Fibroblast of lung (primary cell): ENCODE measurements around the gene RAPGEF6. TPM values are rescaled to one million over a fixed set of nuclear protein-coding genes. Genes with fewer than 3 reads are reported as not detected.
A peak's percentile ranks its signal among the peaks of the same experiment; 100 is the strongest.

Experiments
- DNase-seq, 2 donors: peaks; one replicate each; pipeline versions ENCODE4 v3.0.0 to v3.0.0-alpha.2; 2010; ENCODE audit warnings: low read depth in 2 of 2
- H2AFZ ChIP-seq: 2 replicates; pipeline ENCODE4 v1.5.1; 2012; ENCODE audit warnings: low read length, control low read depth, inconsistent platforms
- H3K27ac ChIP-seq: 2 replicates; pipeline ENCODE4 v1.5.1; 2011; ENCODE audit warnings: low read length, control low read depth; ENCODE audit not compliant: insufficient read depth
- H3K27me3 ChIP-seq: 2 replicates; pipeline ENCODE4 v1.5.1; 2011; ENCODE audit warnings: mild to moderate bottlenecking, low read length; ENCODE audit not compliant: control insufficient read depth, insufficient read depth
- H3K36me3 ChIP-seq: 2 replicates; pipeline ENCODE4 v1.5.1; 2011; ENCODE audit warnings: low read length; ENCODE audit not compliant: control insufficient read depth, insufficient read depth
- H3K4me1 ChIP-seq: 2 replicates; pipeline ENCODE4 v1.5.1; 2011; ENCODE audit warnings: low read length; ENCODE audit not compliant: control insufficient read depth, insufficient read depth; ENCODE audit errors: extremely low read depth
- H3K4me2 ChIP-seq: 2 replicates; pipeline ENCODE4 v1.5.1; 2011; ENCODE audit warnings: low read length, control low read depth; ENCODE audit not compliant: insufficient read depth; ENCODE audit errors: extremely low read depth
- H3K4me3 ChIP-seq, 4 experiments: fragments of 200-600 bp in 1 of 4; sonication (generic) in 1 of 4; replicated peaks in 1 of 4; 2 replicates each; pipeline ENCODE4 v1.5.1; 2011 to 2016; ENCODE audit warnings: low read length in 4 of 4, low read depth in 3 of 4, mild to moderate bottlenecking in 3 of 4, control low read depth in 2 of 4, inconsistent platforms in 1 of 4, mixed read lengths in 1 of 4; ENCODE audit not compliant: insufficient read depth in 1 of 4; ENCODE audit errors: control extremely low read depth in 1 of 4
- H3K79me2 ChIP-seq: 2 replicates; pipeline ENCODE4 v1.5.1; 2012; ENCODE audit warnings: mild to moderate bottlenecking, low read length, inconsistent platforms; ENCODE audit not compliant: control insufficient read depth, insufficient read depth
- H3K9ac ChIP-seq: 2 replicates; pipeline ENCODE4 v1.5.1; 2011; ENCODE audit warnings: mild to moderate bottlenecking, low read length, control low read depth; ENCODE audit not compliant: insufficient read depth
- H3K9me3 ChIP-seq: 2 replicates; pipeline ENCODE4 v1.5.1; 2012; ENCODE audit warnings: low read depth, low read length; ENCODE audit not compliant: control insufficient read depth, insufficient read depth
- H4K20me1 ChIP-seq: 2 replicates; pipeline ENCODE4 v1.5.1; 2011; ENCODE audit warnings: low read length; ENCODE audit not compliant: control insufficient read depth, insufficient read depth; ENCODE audit errors: extremely low read depth
- CTCF ChIP-seq, 2 donors: IDR thresholded peaks in 1 of 2; conservative IDR thresholded peaks in 1 of 2; 1 replicate in 1 of 2; 2 replicates in 1 of 2; pipeline ENCODE4 v1.5.1; 2011 to 2012; ENCODE audit warnings: low read length in 2 of 2, control low read depth in 1 of 2, inconsistent platforms in 1 of 2, low read depth in 1 of 2, mild to moderate bottlenecking in 1 of 2
- EZH2 ChIP-seq: IDR thresholded peaks from 2 replicates; pipeline ENCODE4 v1.5.1; 2012; ENCODE audit warnings: low read length, control low read depth, mild to moderate bottlenecking; ENCODE audit errors: missing control alignments
- polyA plus RNA-seq, 2 donors: library from polyadenylated mRNA; depleted of rRNA in 1 of 2; stranded (reverse) in 1 of 2; unstranded in 1 of 2; fragments of >200 nt; gene quantifications; 2 replicates each; pipeline ENCODE4 v1.2.1, GENCODE V29; 2011 to 2012; ENCODE audit warnings: missing spikeins in 1 of 2
- total RNA-seq: library from RNA; depleted of rRNA; stranded (reverse); fragments of >200 nt; gene quantifications from 2 replicates; pipeline ENCODE4 v1.2.1, GENCODE V29; 2014

The RAPGEF6 gene
- total and polyA plus RNA-seq, 2 donors (not counting 1 experiment from before 2014, with no cell fraction given), result 10.2 to 35.7 TPM

- no peak overlapping the region for H3K4me3 ChIP-seq
- TF ChIP-seq EZH2, result no peak
- TF ChIP-seq CTCF (conservative IDR thresholded peaks at IDR 0.05 in 1 of 2, IDR thresholded peaks at IDR 0.05 in 1 of 2; ENCODE audit: low read depth in 1 of 2, low read length in 2 of 2), result no peak
- H2AFZ ChIP-seq, result no peak overlapping the region
- peaks cover 1% of the 10 kb centered on the region for H3K36me3 ChIP-seq
- peaks cover 2% of the 10 kb centered on the region for H3K4me1 ChIP-seq
- H4K20me1 ChIP-seq, result no peaks in the 10 kb centered on the region
- no peaks in the 10 kb centered on the region for H3K79me2 ChIP-seq
- H3K4me2 ChIP-seq, result no peak overlapping the region
- H3K9ac ChIP-seq, result no peak overlapping the region
- H3K27ac ChIP-seq, result no peak overlapping the region
- no peaks in the 10 kb centered on the region for H3K27me3 ChIP-seq
- no peaks in the 10 kb centered on the region for H3K9me3 ChIP-seq
- DNase-seq, result no peak
Observed at GRCh38 chr5:131461742-131462141, 173.3 kb downstream of the RAPGEF6 start.

- no peak overlapping the region for H3K9ac ChIP-seq
- peaks cover 1% of the 10 kb centered on the region for H3K36me3 ChIP-seq
- DNase-seq, result peak in 1 of 2 donors; percentile 57
- H4K20me1 ChIP-seq, result no peaks in the 10 kb centered on the region
- H3K79me2 ChIP-seq, result no peaks in the 10 kb centered on the region
- H3K27me3 ChIP-seq, result no peaks in the 10 kb centered on the region
- no peaks in the 10 kb centered on the region for H3K9me3 ChIP-seq
- no peak overlapping the region for H3K4me3 ChIP-seq
- H2AFZ ChIP-seq, result no peak overlapping the region
- H3K27ac ChIP-seq, result no peak overlapping the region
- H3K4me2 ChIP-seq, result no peak overlapping the region
- no peaks in the 10 kb centered on the region for H3K4me1 ChIP-seq
- TF ChIP-seq EZH2 (no peak), CTCF (conservative IDR thresholded peaks at IDR 0.05 in 1 of 2, IDR thresholded peaks at IDR 0.05 in 1 of 2; ENCODE audit: low read depth in 1 of 2, low read length in 2 of 2) (no peak)
Observed at GRCh38 chr5:131460867-131461572, 174.0 kb downstream of the RAPGEF6 start.

- no peaks in the 10 kb centered on the region for H4K20me1 ChIP-seq
- H3K27ac ChIP-seq, result no peak overlapping the region
- no peaks in the 10 kb centered on the region for H3K79me2 ChIP-seq
- H3K9ac ChIP-seq, result no peak overlapping the region
- H3K36me3 ChIP-seq, result peaks cover 1% of the 10 kb centered on the region
- no peaks in the 10 kb centered on the region for H3K4me1 ChIP-seq
- no peak overlapping the region for H3K4me2 ChIP-seq
- no peaks in the 10 kb centered on the region for H3K9me3 ChIP-seq
- H3K27me3 ChIP-seq, result no peaks in the 10 kb centered on the region
- H2AFZ ChIP-seq, result no peak overlapping the region
- TF ChIP-seq CTCF (conservative IDR thresholded peaks at IDR 0.05 in 1 of 2, IDR thresholded peaks at IDR 0.05 in 1 of 2; ENCODE audit: low read depth in 1 of 2, low read length in 2 of 2) (no peak), EZH2 (no peak)
- H3K4me3 ChIP-seq, result no peak overlapping the region
- DNase-seq, result no peak
Observed at GRCh38 chr5:131460133-131460532, 174.9 kb downstream of the RAPGEF6 start.
